ENCODE results near the gene COPS8. TPM values are rescaled to one million over a fixed set of nuclear protein-coding genes. Genes with fewer than 3 reads are reported as not detected.

COPS8 gene
- total RNA-seq, 1 experiment from 2014 or later = 51.0 TPM

DNA sequence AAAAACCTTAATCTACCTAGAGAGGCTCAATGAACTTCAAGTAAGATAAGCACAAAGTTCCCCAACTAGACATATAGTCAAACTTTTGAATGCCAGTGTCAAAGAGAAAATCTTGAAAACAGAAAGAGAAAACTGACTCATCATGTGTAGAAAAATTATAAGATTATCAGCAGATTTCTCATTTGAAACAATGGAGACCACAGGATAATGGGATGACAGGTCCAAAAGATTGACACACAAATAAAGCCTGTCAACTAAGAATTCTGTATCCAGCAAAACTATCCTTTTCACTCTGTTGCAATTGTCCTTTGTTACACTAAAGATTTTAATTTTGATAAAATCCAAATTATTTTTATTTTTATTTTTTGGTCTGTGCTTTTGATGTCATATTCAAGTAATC is 61.6 kb downstream of the COPS8 start:
- peaks cover 3% of the 10 kb centered on the region for H3K27me3 Mint-ChIP-seq (ENCODE audit: low read depth)
- CTCF ChIA-PET = no interaction called here

DNA sequence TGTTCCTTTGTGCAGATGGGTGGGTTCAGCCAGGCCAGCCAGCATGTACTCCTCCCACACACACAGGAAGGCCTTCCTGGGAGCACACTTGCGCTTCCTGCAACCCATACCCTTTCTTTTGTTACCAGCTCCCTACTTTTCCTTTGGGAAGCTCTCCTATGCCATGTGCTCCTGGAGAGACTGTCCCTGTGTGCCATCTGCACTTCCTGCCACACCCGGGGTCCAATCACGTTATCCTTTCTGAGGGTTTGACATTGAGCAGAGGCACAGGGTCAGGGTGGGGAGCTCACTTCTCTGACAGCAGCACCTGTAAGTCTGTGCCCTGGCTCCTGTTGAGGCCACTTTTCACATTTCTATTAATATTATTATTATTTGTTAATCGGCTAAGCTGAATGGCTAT is 62.9 kb downstream of the COPS8 start:
- no peak overlapping the region for H3K27ac Mint-ChIP-seq
- no peak for DNase-seq (ENCODE audit: low spot score)
- no peak for TF ChIP-seq TP53 (CRISPR knock-in tag; IDR thresholded peaks at IDR 0.05)
- no peak for TF ChIP-seq ZNF138 (CRISPR knock-in tag; conservative IDR thresholded peaks at IDR 0.05)
- no peak for TF ChIP-seq JAZF1 (CRISPR knock-in tag; IDR thresholded peaks at IDR 0.05)
- TF ChIP-seq RORB (CRISPR knock-in tag; IDR thresholded peaks at IDR 0.05) = no peak
- no peak for TF ChIP-seq NR1H2 (CRISPR knock-in tag; IDR thresholded peaks at IDR 0.05)
- TF ChIP-seq ZNF219 (CRISPR knock-in tag; IDR thresholded peaks at IDR 0.05; ENCODE audit: borderline replicate concordance) = no peak
- TF ChIP-seq, protein P1, sequence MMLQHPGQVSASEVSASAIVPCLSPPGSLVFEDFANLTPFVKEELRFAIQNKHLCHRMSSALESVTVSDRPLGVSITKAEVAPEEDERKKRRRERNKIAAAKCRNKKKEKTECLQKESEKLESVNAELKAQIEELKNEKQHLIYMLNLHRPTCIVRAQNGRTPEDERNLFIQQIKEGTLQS (CRISPR knock-in tag; conservative IDR thresholded peaks at IDR 0.05) = no peak
- TF ChIP-seq, protein P2, sequence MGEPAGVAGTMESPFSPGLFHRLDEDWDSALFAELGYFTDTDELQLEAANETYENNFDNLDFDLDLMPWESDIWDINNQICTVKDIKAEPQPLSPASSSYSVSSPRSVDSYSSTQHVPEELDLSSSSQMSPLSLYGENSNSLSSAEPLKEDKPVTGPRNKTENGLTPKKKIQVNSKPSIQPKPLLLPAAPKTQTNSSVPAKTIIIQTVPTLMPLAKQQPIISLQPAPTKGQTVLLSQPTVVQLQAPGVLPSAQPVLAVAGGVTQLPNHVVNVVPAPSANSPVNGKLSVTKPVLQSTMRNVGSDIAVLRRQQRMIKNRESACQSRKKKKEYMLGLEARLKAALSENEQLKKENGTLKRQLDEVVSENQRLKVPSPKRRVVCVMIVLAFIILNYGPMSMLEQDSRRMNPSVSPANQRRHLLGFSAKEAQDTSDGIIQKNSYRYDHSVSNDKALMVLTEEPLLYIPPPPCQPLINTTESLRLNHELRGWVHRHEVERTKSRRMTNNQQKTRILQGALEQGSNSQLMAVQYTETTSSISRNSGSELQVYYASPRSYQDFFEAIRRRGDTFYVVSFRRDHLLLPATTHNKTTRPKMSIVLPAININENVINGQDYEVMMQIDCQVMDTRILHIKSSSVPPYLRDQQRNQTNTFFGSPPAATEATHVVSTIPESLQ (CRISPR knock-in tag; IDR thresholded peaks at IDR 0.05) = no peak
- TF ChIP-seq TEAD1 (CRISPR knock-in tag; IDR thresholded peaks at IDR 0.05) = no peak
- no peak for TF ChIP-seq ZNF423 (CRISPR knock-in tag; IDR thresholded peaks at IDR 0.05)
- TF ChIP-seq ETV6 (CRISPR knock-in tag; IDR thresholded peaks at IDR 0.05) = no peak
- no peak for TF ChIP-seq FOXJ3 (CRISPR knock-in tag; IDR thresholded peaks at IDR 0.05; ENCODE audit: borderline replicate concordance)
- no peak for TF ChIP-seq ZNF121 (CRISPR knock-in tag; IDR thresholded peaks at IDR 0.05)
- TF ChIP-seq, protein P3, sequence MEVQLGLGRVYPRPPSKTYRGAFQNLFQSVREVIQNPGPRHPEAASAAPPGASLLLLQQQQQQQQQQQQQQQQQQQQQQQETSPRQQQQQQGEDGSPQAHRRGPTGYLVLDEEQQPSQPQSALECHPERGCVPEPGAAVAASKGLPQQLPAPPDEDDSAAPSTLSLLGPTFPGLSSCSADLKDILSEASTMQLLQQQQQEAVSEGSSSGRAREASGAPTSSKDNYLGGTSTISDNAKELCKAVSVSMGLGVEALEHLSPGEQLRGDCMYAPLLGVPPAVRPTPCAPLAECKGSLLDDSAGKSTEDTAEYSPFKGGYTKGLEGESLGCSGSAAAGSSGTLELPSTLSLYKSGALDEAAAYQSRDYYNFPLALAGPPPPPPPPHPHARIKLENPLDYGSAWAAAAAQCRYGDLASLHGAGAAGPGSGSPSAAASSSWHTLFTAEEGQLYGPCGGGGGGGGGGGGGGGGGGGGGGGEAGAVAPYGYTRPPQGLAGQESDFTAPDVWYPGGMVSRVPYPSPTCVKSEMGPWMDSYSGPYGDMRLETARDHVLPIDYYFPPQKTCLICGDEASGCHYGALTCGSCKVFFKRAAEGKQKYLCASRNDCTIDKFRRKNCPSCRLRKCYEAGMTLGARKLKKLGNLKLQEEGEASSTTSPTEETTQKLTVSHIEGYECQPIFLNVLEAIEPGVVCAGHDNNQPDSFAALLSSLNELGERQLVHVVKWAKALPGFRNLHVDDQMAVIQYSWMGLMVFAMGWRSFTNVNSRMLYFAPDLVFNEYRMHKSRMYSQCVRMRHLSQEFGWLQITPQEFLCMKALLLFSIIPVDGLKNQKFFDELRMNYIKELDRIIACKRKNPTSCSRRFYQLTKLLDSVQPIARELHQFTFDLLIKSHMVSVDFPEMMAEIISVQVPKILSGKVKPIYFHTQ (CRISPR knock-in tag; IDR thresholded peaks at IDR 0.05) = no peak
- TF ChIP-seq NFYB (CRISPR knock-in tag; conservative IDR thresholded peaks at IDR 0.05; ENCODE audit: low read depth) = no peak
- TF ChIP-seq, protein P4, sequence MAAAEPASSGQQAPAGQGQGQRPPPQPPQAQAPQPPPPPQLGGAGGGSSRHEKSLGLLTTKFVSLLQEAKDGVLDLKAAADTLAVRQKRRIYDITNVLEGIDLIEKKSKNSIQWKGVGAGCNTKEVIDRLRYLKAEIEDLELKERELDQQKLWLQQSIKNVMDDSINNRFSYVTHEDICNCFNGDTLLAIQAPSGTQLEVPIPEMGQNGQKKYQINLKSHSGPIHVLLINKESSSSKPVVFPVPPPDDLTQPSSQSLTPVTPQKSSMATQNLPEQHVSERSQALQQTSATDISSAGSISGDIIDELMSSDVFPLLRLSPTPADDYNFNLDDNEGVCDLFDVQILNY (CRISPR knock-in tag; IDR thresholded peaks at IDR 0.05) = no peak
- no peak for TF ChIP-seq NR3C1 (CRISPR knock-in tag; conservative IDR thresholded peaks at IDR 0.05; ENCODE audit: low read depth)
- H3K36me3 Mint-ChIP-seq = peaks cover 23% of the 10 kb centered on the region
- H3K4me1 Mint-ChIP-seq = no peaks in the 10 kb centered on the region
- peaks cover 30% of the 10 kb centered on the region for H3K9me3 Mint-ChIP-seq
- H3K4me3 Mint-ChIP-seq = no peak overlapping the region
- POLR2A ChIA-PET = no interaction called here
- ATAC-seq = no peak
- CTCF ChIA-PET = no interaction called here
- peaks cover 3% of the 10 kb centered on the region for H3K27me3 Mint-ChIP-seq (ENCODE audit: low read depth)

More for the DNA sequence above, 61.6 kb downstream of the COPS8 start:
- POLR2A ChIA-PET = no interaction called here
- ATAC-seq (no peak), DNase-seq (ENCODE audit: low spot score) (no peak)
- Mint-ChIP-seq H3K27ac (no peak overlapping the region), H3K4me1 (no peaks in the 10 kb centered on the region), H3K4me3 (no peak overlapping the region), H3K36me3 (peaks cover 23% of the 10 kb centered on the region), H3K9me3 (peaks cover 30% of the 10 kb centered on the region)
- TF ChIP-seq, protein P5, sequence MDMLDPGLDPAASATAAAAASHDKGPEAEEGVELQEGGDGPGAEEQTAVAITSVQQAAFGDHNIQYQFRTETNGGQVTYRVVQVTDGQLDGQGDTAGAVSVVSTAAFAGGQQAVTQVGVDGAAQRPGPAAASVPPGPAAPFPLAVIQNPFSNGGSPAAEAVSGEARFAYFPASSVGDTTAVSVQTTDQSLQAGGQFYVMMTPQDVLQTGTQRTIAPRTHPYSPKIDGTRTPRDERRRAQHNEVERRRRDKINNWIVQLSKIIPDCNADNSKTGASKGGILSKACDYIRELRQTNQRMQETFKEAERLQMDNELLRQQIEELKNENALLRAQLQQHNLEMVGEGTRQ (CRISPR knock-in tag; IDR thresholded peaks at IDR 0.05) = no peak
- peak; percentile 89 for TF ChIP-seq ZNF317 (CRISPR knock-in tag; IDR thresholded peaks at IDR 0.05; ENCODE audit: borderline replicate concordance, low read depth)
- TF ChIP-seq, protein P6, sequence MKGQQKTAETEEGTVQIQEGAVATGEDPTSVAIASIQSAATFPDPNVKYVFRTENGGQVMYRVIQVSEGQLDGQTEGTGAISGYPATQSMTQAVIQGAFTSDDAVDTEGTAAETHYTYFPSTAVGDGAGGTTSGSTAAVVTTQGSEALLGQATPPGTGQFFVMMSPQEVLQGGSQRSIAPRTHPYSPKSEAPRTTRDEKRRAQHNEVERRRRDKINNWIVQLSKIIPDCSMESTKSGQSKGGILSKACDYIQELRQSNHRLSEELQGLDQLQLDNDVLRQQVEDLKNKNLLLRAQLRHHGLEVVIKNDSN (CRISPR knock-in tag; IDR thresholded peaks at IDR 0.05) = no peak

Data from WTC11 (cell line).